ENCODE measurements around the gene SLC2A9.

DNA sequence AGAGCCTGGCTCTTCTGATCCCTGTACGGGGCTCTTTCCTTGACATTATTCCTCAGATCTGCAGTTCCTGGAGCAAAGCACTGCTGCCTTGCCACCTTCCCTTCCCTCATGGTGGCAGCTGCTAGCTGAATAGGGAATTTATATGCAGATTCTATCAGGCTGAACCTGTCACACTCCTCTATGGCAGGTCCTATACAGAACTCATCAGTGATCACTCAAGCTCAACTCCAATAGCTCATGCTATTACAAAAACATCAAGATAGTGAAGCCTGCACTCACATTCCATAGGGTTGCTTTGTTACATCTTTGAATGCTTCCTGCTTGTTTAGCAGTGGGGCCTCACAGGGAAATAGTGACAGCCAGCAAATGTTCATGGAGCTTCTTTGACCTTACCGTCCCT, 71.7 kb downstream of the SLC2A9 start:
- TF ChIP-seq, protein P1, sequence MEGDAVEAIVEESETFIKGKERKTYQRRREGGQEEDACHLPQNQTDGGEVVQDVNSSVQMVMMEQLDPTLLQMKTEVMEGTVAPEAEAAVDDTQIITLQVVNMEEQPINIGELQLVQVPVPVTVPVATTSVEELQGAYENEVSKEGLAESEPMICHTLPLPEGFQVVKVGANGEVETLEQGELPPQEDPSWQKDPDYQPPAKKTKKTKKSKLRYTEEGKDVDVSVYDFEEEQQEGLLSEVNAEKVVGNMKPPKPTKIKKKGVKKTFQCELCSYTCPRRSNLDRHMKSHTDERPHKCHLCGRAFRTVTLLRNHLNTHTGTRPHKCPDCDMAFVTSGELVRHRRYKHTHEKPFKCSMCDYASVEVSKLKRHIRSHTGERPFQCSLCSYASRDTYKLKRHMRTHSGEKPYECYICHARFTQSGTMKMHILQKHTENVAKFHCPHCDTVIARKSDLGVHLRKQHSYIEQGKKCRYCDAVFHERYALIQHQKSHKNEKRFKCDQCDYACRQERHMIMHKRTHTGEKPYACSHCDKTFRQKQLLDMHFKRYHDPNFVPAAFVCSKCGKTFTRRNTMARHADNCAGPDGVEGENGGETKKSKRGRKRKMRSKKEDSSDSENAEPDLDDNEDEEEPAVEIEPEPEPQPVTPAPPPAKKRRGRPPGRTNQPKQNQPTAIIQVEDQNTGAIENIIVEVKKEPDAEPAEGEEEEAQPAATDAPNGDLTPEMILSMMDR (IDR thresholded peaks at IDR 0.05), result no peak
- TF ChIP-seq POLR2A (IDR thresholded peaks at IDR 0.05), result no peak
- no peak for TF ChIP-seq POLR2AphosphoS5 (IDR thresholded peaks at IDR 0.05)
- TF ChIP-seq EP300 (IDR thresholded peaks at IDR 0.05), result no peak
